HG03565 (cell line): ENCODE measurements around the gene GPR61.

Source experiments
- ATAC-seq: cut with Tn5 transposase; IDR thresholded peaks from one replicate; pipeline ENCODE4 v1.9.1; 2021; ENCODE audit warnings: mild to moderate bottlenecking, moderate library complexity; ENCODE audit not compliant: unreplicated experiment

GPR61 gene

DNA sequence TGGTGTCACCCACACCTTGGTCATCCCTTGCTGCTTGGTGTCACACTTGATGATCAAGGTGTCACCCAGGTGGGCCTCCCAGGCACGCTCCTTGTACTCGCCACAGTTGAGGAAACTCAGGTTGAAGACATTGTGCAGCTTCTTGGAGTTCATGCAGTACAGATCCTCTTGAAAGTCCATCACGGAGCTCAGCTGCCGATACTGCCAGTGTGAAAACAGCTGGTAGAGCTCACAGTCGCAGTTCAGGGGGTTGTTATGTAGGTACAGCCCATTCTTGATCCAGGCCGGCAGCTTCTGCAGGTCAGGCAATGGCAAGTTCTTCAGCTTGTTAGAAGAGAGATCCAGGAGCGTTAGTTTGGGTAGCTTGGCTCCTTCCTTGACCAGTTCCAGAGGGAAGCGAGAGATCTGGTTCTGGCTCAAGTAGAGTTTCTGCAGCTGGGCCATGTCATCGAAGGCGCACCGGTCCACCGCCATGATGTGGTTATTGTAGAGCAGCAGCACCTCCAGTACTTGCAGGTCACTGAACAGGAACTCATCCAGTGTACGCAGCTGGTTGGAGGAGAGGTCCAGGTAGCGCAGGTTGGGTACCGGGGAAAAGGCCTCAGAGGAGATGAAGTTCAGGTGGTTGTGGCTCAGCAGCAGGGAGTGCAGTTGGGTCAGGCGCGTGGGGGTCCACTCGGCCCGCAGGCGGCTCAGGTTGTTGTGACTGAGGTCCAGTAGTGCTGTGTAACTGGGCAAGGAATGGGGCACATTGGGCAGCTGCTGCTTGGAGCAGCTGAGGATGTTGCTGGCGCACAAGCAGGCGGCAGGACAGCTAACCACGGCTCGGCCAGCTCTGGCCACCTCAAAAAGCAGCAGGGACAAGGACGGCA lies 31.4 kb upstream of the GPR61 start:
- ATAC-seq: no peak

DNA sequence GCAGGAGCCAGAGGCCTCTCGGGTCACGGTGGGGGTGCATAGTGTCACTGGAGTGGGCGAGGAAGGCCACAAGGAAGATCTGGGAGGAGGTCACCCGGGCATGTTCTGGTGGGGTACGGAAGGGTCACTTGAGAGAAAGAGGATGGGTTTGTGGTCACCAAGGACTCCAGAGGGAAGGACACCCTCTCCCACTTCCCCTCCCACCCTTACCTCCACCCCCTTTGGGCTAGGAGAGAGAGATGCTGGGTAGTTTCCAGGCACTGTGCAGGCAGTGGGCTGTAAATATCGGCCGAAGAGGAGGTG lies 30.8 kb upstream of the GPR61 start:
- no peak for ATAC-seq

DNA sequence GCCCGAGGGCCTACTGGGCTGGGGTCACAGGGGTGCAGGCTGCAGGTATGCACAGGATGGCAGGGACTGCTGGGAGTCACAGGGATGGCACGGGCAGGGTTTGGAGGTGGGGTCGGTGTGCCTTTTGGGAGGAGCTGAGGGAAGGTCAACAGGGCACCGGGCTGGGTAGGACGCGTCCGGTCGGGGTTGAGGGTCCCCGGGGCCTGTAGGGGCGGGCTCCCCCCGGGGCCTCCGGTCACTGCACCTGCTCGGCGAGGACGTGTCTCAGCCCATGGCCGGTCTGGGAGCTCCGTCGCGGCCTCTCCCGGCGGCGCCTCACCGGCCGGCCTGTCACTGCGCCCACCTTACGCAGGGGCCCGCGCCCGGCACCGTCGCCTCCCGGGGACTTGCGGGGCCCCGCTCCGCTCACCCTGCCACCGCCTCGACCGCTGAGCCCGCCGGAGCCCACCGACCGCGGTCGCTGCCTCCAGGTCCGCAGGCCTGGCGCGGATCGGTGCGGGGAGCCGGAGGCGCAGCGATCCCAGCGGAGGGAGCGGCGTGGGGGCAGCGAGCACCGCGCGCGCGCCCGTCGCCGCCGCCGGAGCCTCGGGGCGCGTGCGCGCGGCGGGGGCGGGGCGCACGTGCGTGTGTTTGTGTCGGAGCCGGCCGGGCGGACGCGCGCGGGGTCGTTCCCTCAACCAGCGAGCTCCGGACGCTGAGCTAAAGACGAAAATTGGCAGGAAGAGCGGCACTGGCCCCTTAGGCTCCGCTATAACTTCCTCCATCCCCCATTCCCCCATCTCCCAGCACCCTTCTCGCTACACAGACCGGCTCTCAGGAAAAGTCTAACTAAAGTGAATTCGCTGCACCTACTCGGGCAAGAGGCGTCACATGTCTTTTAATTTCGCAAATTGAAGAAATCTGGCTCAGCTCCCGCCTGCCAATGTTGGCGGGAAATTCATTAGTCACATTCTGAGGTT lies 30.2 kb upstream of the GPR61 start, which contains the start of gene AMIGO1:
Gene AMIGO1 (minus strand): TSS at position 552 of the 959 bp plus-strand sequence. CDS start 815 bp downstream, outside the sequence.
- no peak for ATAC-seq

DNA sequence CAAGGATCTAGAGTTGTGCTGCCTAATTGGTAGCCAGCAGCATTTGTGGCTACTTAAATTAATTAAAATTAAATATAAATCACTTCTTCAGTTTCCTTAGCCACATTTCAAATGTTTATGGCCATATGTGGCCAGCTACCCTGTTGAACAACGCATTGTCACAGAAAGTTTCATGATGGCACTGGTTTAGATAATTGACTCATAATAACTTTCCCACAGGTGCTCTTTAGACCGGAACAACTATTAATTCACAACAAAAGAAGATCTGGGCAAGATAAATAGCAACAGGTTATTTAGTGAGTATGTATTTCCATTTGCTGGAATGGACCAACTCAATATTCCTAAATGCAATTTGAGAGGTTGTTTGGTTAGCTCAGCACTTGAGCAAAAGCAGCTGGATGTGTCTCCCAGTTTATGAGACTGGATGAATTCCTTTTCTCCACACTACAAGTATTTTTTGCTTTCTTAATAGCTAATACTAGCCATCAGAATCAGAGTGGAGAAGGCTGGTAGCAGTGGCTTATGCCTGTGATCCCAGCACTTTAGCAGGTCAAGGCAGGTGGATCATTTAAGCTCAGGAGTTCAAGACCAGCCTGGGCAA lies 26.5 kb upstream of the GPR61 start:
- ATAC-seq: no peak

DNA sequence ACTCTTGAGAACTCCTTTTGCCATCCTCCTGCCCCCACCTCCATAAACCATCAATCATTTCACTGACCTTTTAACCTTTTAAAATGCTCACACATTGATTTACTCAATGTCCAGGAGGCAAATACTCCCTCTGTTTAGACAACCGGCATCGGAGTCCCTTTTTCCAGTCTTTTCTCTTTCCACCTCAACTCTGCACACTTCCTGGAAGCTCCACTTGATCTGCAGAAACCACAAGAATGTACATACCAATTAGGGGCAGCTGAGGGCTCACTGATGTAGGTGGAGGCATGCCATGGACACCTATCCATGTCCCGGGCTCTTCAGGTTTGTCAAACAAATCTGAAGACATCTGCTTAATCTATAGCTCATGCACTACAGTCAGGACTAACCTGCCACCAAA lies 24.8 kb upstream of the GPR61 start:
- ATAC-seq: no peak

DNA sequence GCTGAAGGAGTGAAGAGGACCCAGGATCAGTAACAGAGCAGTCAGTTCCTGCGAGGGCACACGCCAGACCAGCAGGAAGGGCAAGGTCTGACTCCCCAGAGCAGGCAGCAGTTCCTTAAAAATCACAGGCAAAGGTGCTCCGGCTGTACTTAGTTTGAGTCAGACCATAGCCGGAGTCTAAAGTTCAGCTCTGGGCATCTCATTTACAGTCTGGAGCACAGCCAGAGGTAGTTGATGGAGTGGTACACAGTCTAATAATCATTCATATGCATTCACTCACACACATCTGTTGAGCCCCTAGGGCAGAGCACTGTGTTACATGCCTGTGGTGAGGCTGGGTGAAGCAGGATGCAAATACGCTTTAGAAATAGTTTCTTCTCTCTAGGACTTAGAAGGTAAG lies 22.8 kb upstream of the GPR61 start:
- no peak for ATAC-seq

DNA sequence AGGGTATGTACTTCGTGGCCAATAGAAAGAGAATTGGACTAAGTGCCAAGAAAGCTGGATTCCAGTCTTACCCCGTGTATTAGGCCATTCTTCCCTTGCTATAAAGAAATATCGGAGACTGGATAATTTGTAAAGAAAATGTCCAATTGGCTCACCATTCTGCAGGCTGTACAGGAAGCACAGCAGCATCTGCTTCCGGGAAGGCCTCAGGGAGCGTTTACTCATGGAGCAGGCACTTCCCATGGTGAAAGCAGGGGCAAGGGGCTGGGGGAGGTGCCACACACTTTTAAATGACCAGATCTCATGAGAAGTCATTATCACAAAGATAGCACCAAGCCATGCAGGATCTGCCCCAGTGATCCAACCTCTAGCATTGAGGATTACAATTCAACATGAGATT lies 22.3 kb upstream of the GPR61 start:
- ATAC-seq: no peak

DNA sequence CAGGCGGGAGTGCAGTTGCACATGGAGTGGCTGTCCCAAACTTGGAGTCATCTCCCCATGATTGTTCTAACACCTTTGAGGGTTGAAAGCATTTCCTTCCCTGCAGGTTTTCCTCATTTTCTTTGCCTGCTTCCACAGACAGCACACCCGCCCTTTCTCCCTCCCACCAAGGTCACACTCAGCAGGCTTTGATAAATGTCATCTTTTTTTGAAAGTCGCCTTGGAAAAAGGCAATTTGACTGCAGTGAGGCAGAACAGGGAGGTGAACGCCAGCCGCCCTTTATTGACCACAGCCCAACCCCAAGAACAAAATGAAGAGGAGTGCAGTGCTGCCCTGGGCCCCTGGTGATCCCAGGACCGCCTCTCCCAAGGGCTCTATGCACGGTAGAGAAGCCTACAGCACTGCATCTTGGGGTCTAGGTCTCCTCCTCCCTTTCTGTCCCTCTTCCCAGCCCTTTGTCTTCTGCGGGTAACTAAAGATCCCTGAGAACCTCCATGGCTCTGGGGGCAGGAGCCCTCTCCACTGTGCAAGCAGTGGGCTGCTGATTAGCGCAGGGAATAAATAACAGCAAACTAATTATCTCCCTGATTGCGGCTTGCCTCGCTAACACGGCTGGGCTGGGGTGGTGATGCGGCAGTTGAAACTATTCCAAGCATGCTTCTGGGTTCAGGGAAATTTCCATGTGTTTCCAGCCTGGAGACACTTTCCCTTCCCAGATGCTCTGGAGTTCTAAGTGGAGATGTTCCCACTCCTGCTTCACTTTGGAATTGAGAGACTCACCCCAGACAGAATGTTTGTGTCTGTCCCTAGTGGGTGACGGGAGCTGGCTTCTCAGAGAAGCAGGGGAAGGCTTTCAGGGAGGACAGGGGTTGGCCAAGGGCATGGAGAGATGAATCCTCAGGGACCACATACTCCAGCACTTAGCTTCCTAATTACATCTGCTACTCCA lies 18.4 kb upstream of the GPR61 start:
- no peak for ATAC-seq

DNA sequence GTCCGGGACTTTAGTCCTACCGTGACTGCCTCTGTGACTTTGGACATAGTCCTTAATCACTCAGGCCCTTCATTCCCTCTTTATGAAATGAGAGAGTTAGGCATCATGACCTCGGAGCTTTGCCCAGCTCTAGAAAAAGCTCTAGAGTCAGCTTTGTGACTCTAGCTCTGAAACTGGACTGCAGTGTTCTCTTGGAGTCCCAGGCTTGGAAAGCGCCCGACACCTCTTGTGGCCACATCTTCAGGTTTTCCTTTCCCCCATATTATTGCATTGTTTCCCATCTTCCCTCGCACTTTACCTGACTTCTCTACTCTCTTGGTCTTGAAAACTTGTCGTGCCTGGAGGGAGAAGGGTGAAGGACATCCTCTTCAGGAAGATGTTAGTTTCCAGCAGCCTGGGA lies 17.6 kb upstream of the GPR61 start:
- no peak for ATAC-seq

DNA sequence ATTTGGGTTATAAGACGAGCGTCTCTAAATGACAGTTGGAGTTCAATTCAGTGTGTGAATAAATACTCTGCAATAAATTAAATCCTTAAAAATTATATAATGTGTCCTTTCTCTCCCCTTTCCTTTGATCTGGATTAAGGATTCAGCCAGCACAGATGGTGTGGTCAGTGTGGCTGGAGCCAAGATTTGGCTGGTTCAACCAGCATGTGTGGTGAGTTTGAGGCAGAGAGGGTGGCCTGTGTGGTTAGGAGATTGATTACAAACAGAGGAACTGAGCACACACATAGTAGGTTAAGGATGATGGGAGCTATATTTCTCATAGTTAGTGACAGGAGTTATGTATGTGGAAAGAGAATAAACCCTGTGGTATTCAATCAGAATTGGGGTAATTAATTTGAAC lies 16.0 kb upstream of the GPR61 start:
- no peak for ATAC-seq

DNA sequence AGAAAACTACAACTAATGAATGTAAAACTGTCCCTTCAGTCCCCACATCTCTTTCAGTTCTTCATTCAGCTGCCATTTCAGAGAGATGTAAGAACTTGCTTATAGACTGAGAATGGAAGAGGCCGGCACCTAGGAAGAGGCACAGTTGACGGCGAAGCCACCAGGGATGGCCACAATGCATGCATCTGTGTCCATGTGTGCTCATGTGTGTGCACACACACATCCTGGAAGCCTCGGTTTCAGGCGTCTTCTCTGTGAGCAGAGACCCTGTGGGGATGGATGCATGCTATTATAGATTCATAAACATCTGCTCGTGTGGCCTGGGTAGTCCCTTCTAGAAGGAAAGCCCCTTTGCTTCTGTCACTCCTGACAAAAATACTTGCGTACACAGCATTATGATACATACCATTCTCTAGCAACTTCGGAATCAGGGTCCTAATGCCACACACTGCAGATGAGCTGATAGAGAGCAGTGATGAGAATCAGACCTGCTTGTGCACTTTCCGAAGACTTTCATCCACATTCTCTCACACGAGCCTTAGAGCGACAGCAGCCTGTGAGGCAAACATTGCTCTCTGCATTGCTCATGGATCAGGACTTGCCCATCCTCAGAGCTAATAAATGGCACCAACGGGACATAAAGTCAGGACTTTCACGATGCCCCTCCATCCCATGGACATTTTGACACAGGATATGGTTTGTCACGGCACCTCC lies 12.4 kb upstream of the GPR61 start:
- ATAC-seq: peak; percentile 57

DNA sequence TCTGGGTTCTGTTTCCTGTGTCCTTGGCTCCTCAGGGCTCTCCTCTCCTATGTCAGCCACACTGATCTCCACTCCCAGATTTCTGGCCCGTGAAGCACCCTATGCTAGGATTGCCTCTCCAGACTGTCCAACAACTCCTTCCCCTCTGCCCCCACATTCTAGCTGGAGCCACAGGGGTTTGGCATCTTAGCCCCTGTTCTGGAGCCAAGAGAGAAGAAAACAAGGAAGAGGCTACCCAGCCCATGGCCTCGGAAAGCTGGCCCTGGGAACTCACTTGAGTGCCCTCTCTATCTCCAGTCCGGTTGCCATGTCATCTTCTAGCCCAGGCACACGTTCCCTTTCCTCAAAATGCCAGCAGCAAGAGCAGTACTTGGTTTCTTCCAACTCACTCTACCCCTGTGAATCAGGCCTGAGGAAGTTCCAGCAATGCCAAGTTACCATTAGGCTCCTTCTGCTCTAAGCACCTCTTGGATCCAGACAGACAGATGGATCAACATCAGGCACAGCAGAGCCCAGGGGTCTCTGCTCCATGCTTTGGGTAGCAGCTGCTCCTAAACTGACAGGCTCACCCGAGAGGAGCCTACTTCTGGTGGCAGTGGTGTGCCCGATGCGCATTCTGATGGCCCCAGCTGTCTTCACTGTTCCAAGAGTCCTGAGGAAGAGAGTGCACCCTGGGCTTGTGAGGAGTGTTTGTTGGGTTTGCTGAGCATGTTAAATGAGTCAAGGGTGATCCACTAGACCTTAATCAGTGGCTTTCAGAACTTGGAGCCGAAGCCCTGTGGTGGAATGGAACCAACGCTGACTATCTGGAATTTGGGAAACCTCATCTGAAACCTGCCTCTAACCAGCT lies 11.6 kb upstream of the GPR61 start:
- no peak for ATAC-seq

DNA sequence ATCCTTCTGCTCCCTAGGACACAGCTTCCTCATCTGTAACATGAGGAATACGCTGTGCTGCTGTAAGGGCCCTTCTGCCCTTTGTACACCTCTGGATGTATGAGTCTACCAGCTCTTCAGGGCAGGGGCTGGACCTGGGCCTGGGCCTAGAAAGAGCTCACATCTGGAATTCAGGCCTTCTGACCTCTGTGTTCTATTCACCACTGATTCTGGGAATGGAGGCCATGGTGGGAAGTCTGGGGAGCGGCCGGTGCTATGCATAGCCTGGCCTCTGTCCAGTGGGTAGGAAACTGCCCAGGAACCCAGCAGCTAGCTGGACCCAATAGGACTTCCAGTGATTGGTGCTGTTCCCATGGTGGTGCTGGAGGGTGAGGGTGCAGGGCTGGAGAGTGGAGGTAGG lies 11.0 kb upstream of the GPR61 start:
- ATAC-seq: no peak

DNA sequence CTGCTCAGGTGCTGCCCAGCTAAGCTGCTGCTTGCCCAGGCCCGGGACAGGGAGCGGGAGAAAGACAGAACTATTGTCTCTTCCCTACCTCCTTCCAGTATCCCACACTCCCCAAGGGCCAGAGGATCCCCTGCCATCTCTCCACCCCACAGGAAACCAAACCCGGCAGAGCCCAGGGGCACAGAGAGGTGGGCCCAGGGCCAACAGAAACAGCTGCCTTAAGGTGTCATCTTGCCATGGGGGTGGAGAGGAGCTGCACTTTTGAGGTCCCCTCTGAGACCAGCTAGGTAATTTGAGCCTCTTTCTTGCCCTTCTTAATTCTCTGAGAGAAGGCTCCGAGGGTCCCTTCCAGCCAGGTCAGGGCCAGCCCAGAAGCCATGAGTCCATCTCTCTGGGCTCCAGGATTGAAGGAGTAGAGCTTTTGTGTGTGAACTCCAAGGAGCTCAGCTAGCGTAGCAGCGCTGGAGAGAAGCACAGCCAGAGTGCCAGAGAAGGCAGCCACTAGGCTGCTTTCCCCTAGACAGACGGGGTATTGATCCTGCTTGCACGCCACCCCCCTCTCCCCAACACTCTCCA lies 9.7 kb upstream of the GPR61 start:
- ATAC-seq: no peak

DNA sequence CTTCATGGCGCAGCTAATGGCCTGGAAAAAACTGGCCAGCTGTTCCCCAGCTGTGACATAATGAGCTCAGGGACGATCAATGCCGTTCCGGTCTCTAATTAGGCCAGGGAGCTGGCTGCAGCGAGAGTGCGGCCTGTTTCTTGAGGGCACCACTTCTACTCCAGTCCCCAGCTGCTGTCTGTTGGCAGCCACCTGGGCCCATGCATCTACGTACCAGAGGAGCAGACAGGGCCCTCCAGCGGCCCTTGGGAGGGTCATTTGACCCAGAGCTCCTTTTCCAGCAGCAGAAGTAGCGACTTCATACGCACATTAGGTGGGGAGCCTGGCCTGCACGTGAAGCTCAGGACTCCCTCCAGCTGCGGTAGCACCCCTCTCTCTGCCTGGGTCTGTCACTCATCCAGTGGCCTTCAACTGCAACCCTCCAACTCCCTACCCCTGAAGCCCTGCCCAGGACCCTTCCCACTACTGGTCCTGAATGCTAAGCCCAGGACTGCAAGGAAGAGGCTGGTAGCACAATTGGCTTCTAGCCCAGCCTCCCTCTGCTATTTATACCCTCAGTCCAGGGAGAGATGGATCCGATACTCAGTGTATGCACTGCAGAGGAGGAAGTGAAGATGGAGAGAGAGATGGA lies 9.1 kb upstream of the GPR61 start:
- ATAC-seq: no peak

DNA sequence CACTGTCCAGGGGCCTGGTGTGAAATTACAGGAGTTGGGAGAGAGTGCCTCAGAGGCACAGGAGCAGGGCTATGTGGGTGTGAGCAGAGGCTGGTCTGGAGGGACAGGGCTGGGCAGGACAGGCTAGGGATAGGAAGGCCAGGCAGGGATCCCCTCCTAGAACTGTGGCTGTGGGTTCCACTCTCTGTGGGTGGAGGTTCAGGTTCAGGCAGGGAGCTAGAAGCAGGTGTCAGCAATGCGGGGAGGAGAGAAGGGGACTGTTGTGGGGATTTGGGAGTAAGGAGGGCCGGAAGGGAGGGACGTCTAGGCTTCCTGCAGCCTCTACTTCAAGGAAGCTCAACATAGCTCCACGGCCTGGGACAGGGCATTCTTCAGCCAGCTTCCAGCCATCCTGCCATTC lies 8.3 kb upstream of the GPR61 start:
- no peak for ATAC-seq

DNA sequence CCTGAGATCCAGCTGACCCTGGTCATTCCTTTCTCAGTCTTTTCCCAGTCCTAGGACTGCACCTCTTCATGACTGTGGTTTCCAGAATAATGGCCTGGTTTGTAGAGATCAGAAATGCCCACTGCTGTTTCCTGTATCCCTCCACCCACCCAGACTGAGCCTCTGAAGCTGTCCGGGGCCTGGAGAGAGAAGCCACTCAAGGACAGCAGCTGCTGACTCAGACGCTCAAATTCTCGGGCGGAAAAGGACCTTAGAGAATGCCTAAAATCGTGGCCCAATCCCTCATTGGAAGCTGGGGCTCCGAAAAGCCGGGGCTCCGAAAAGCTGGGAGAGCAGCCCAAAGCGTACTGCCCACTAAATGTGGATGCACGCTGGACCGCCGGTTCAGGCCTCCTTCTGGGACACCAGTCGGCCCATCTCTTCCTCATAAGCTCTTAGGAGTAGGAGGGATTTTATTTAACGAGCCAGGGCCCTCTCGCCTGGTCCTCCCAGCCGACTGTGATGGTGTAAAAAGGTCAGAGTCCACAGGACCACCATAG lies 7.8 kb upstream of the GPR61 start:
- no peak for ATAC-seq
